ENCODE results near the gene ANHX.

- TF ChIP-seq CTCF (IDR thresholded peaks at IDR 0.05; ENCODE audit: insufficient read depth, low read length) (no peak), POLR2AphosphoS5 (IDR thresholded peaks at IDR 0.05; ENCODE audit: low read depth) (no peak), SPI1 (IDR thresholded peaks at IDR 0.05; ENCODE audit: borderline replicate concordance, low read depth) (no peak), REST (IDR thresholded peaks at IDR 0.05; ENCODE audit: insufficient replicate concordance, low read depth) (no peak), GABPA (IDR thresholded peaks at IDR 0.05; ENCODE audit: low read depth) (no peak)
Measured at GRCh38 chr12:133221241-133221640, 14.4 kb downstream of the ANHX start.

Measured in HL-60 (cell line).